HG02840 (cell line): ENCODE results near the gene PBX4.
A peak's percentile ranks its signal among the peaks of the same experiment; 100 is the strongest.
"Not testable (repeated sequence)": the region's sequence is repeated elsewhere in the genome, so short reads cannot be mapped to it uniquely, and the experiment has no call there.

ENCODE experiments used
- ATAC-seq: cut with Tn5 transposase; IDR thresholded peaks from one replicate; pipeline ENCODE4 v1.9.1; 2021; ENCODE audit warnings: mild to moderate bottlenecking, moderate library complexity, moderate number of reproducible peaks; ENCODE audit not compliant: unreplicated experiment, low FRiP score

The PBX4 gene

GRCh38 chr19:19618219-19619051, at the start of gene PBX4:
Gene PBX4 (minus strand): TSS chr19:19618687. CDS start chr19:19618629, 58 bp downstream.
- ATAC-seq, result peak; percentile 92

DNA sequence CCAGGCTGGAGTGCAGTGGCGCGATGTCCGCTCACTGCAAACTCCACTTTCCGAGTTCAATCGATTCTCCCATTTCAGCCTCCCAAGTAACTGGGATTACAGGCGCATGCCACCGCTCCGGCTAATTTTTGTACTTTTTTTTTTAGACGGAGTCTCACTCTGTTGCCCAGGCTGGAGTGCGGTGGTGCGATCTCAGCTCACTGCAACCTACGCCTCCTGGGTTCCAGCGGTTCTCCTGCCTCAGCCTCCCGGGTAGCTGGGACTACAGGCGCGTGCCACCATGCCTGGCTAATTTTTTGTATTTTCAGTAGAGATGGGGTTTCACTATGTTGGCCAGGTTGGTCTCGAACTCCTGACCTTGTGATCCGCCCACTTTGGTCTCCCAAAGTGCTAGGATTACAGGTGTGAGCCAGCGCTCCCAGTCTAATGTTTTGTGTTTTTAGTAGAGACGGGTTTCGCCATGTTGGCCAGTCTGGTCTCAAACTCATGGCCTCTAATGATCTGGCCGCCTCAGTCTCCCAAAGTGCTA, 47.0 kb upstream of the PBX4 start:
- not testable (repeated sequence) for ATAC-seq

DNA sequence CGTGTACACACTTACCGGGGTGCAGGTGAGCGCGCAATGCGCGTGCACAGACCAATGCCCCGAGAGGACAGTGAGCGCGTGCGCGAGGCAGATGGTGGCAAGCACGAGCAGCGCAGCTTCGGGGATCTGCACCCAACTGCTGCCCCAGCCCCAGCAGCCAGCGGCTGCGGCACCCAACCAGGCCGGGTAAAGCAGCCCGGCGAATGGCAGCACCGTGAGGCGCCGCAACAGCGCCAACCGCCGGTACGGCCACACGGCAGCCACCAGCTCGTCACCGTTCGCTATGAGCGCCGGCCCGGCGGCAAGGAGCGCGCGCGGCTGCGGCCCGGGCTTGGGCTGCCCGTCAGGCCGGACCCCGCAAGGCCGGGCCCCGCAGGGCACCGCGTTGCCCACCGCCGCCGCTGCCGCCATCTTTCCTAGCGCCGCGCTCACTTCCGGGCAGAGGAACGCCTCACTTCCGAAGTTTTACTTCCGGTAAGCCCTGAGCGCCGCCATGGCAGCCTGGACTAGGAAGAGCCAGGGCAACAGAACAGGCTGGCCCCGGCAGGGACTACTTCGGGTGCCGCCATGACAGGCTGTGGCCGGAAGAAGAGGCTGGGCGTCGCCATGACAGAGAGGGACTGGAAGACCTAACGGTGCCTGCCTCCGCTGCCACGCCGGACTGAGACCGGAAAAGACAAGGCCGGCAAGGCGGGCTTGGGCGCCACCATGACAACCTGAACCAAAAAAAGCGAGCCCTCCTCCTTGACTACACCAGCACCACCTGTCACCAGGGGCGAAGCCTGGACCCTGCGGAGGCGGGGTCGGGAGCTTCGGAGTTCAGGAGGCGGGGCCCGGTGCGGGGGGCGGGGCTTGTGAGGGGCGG, 45.0 kb upstream of the PBX4 start, which contains the start of gene ATP13A1:
Gene ATP13A1, minus strand, starts transcription at position 421 of the 865 bp plus-strand sequence. Its CDS starts 10 bp downstream, at position 411.
- peak; percentile 73 for ATAC-seq

DNA sequence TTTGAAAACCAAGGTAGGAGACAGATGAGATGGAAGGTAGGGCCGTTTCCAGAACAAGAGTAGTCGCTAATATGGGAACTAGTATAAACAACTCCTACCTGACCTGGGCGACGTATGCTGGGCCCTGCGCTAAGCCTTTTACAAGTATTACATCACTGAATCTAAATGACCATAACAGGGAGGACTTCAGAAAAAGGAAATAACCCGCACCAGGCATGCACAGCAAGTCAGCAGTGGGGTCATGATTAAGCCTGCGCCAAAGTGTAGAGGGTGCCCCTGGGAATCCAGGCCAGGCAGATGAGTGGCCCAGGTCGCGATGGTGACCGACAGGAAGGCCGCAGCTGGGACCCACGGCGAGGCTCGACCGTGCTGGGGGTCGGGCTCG, 44.4 kb upstream of the PBX4 start:
- ATAC-seq, result peak; percentile 16

GRCh38 chr19:19662344-19662743, 43.9 kb upstream of the PBX4 start:
- ATAC-seq, result no peak

- no peak for ATAC-seq
These were observed 43.3 kb upstream of the PBX4 start for GRCh38 chr19:19661675-19662251.

DNA sequence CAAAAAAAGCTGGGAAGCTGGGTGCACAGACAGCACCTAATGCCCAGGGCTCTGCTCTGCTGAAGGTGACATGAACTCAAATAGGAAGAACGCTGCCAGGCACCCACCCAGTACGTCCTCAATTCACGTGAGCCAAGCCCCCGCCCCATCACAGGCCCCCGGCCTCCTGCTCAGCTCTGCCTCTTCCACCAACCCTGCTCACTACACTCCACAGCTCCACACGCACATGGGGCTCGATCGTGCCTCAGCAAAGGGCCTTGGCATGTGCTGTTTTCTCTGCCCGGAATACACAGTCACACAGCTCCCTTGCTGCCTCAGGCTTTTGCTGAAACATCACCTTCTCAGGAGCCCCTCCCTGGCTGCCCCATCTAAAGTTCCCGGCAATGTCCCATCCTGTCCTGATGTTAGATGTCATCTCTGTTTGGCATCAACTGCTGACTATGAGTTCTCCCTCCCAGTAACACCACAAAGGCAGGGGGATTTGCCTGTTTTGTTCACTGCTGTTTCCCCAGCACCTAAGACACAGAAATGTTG, 42.7 kb upstream of the PBX4 start:
- no peak for ATAC-seq

DNA sequence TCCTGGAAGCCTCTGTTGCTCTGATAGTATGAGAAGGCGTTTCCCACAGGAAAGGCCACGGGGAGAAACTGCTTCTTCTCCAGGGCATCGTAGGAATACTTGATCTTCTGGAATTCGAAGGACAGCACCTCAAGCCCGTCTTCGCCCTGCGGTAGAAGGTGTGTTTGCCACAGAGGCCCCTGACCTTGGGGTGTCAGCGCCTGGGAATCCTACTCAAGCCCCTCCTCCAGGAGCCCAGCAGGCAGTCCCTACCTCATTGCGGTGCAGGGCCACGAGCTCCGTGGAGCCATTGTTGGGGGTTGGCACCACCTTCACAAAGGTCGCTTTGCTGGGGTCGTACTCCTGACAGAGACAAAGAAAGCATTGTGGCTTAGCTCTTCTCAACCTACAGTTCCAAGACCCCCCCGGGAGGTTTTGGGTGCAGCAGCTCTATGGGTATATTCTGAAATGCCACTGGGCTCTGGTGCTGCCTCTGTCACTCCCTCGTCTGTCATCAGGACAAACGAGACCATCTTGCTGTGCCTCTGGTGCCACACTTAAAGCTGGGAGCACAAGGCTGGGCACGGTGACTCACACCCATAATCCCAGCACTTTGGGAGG, 41.3 kb upstream of the PBX4 start:
- no peak for ATAC-seq

- no peak for ATAC-seq
These were observed 38.9 kb upstream of the PBX4 start for GRCh38 chr19:19657397-19657783.

DNA sequence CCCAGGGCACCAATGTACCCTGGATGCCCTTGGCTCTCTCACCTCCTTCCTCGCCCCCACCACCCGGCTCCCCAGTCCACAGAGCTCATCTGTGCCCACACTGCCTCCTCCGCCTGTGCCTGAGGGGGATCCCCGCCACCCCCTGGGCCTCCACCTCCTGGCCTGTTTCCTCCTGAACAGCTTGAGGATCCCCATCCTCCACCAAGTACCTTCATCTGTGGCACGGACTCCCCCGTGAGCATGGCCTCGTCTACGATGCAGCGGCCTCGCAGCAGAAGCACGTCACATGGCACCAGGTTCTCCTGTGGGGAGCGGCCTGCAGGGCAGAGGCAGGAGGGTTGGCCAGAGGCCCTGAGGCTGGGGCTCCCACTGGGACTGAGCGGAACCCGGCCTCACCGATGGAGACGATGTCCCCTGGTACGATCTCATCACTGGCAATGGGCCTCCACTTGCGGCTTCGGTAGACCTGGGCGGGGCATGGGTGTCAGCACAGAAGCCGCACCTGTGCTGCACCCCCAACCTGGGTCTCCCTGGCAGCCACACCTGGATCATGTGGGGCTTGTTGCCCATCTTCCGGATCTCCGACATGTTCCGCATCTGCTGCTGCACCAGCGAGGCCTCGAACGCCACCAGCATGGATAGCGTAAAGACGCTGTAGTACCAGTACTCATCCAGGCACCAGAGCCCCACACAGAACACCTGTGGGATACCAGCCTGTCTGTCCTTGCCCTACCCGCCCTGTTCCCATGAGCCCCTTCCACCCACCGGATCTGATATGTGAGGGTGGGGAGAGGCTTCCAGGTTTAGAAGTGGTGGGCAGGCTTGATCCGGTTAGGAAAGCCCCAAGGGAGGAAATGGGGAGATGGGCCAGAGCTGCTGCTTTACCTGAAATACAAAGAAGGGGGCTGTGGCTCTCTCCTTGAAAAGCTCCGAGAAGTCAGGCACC, 38.2 kb upstream of the PBX4 start:
- no peak for ATAC-seq

- no peak for ATAC-seq
These were observed 37.3 kb upstream of the PBX4 start for GRCh38 chr19:19655641-19656343.

GRCh38 chr19:19655051-19655594, 36.6 kb upstream of the PBX4 start:
- ATAC-seq, result no peak

- no peak for ATAC-seq
These were observed 36.0 kb upstream of the PBX4 start for GRCh38 chr19:19654441-19654840.

- ATAC-seq, result no peak
These were observed 35.2 kb upstream of the PBX4 start for GRCh38 chr19:19653597-19654147.

GRCh38 chr19:19652482-19653295, 34.2 kb upstream of the PBX4 start:
- no peak for ATAC-seq

GRCh38 chr19:19651076-19651475, 32.6 kb upstream of the PBX4 start:
- ATAC-seq, result no peak

- ATAC-seq, result no peak
These were observed 31.8 kb upstream of the PBX4 start for GRCh38 chr19:19650331-19650730.
